ENCODE results near the gene TFEB.

DNA sequence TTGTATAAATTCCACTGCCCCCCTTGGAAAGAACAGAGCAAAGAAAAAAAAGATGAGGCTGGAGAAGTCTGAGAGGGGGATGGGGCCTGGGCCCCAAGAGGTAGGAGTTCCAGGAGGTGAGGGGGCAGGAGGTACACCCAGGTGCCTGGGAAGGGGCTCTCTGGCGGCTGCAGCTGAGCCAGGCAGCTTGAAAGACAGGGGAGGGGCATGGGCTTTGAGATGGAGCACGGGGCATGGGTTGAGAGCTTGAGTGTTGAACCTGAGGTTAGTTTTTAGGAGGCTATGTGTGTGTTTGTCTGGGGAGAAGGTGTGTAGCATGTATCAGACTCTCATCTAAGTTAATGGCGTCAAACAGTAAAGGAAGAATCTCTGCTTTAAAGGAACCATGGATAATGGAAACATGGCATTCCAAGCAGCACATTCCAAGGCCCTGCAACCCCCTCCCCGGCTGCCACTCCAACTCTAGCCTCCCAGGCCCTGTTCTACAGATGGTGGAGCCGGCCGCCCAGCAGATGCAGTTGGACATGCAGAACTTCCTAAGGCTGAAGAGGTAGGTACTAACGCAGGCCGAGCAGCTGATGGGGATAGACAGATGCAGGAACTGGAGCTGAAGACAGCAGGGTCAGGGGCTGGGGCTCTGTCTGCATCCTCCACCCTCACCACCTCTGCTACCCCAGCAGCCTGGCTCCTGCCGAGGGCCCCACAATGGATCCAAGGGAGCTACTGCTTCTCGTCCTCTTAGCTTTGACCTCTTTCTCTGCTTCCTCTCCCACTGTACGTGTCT, 55.0 kb downstream of the TFEB start:
- TF ChIP-seq, protein P1, sequence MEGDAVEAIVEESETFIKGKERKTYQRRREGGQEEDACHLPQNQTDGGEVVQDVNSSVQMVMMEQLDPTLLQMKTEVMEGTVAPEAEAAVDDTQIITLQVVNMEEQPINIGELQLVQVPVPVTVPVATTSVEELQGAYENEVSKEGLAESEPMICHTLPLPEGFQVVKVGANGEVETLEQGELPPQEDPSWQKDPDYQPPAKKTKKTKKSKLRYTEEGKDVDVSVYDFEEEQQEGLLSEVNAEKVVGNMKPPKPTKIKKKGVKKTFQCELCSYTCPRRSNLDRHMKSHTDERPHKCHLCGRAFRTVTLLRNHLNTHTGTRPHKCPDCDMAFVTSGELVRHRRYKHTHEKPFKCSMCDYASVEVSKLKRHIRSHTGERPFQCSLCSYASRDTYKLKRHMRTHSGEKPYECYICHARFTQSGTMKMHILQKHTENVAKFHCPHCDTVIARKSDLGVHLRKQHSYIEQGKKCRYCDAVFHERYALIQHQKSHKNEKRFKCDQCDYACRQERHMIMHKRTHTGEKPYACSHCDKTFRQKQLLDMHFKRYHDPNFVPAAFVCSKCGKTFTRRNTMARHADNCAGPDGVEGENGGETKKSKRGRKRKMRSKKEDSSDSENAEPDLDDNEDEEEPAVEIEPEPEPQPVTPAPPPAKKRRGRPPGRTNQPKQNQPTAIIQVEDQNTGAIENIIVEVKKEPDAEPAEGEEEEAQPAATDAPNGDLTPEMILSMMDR (optimal IDR thresholded peaks at IDR 0.05 in 1 of 3, IDR thresholded peaks at IDR 0.05 in 1 of 3, conservative IDR thresholded peaks at IDR 0.05 in 1 of 3; ENCODE audit: extremely low read depth in 1 of 3, insufficient read depth in 2 of 3, low read length in 3 of 3), result no peak
- no peak for TF ChIP-seq EZH2 (IDR thresholded peaks at IDR 0.05; ENCODE audit: low read length)
